DMS53 treated with DMSO at 0.1 percent for 48 hours (cell line): Measurements from ENCODE around the gene CD3D.

Experiments used
- DNase-seq: peaks from one replicate; lab custom pipeline; 2025; ENCODE audit not compliant: unreplicated experiment; lab: John Stamatoyannopoulos, UW

Gene CD3D

GRCh38 chr11:118342503-118343161 is at the start of gene CD3D:
Gene CD3D (minus strand): TSS chr11:118342705. CDS start chr11:118342607, 98 bp downstream.
- no peak for DNase-seq

GRCh38 chr11:118383657-118384056 is 41.2 kb upstream of the CD3D start:
- no peak for DNase-seq

- no peak for DNase-seq
These were observed 40.4 kb upstream of the CD3D start for GRCh38 chr11:118382954-118383353.

GRCh38 chr11:118380571-118380970 is 38.1 kb upstream of the CD3D start:
- no peak for DNase-seq

- no peak for DNase-seq
These were observed 37.0 kb upstream of the CD3D start for GRCh38 chr11:118379497-118379896.

- no peak for DNase-seq
These were observed 33.5 kb upstream of the CD3D start for GRCh38 chr11:118375978-118376377.

GRCh38 chr11:118374729-118375128 is 32.2 kb upstream of the CD3D start:
- DNase-seq: no peak

GRCh38 chr11:118373871-118374270 is 31.4 kb upstream of the CD3D start:
- no peak for DNase-seq

GRCh38 chr11:118373263-118373662 is 30.8 kb upstream of the CD3D start:
- no peak for DNase-seq

GRCh38 chr11:118370774-118371173 is 28.3 kb upstream of the CD3D start:
- DNase-seq: no peak

GRCh38 chr11:118366287-118366686 is 23.8 kb upstream of the CD3D start:
- no peak for DNase-seq

- DNase-seq: no peak
These were observed 22.6 kb upstream of the CD3D start for GRCh38 chr11:118364956-118365615.

- peak; percentile 72 for DNase-seq
These were observed 16.9 kb upstream of the CD3D start, which contains the start of gene UBE4A for GRCh38 chr11:118359295-118359958. Gene UBE4A (plus strand): TSS chr11:118359600. CDS start chr11:118365081, 5,481 bp downstream.

- no peak for DNase-seq
These were observed 15.6 kb upstream of the CD3D start for GRCh38 chr11:118358071-118358470.

GRCh38 chr11:118353084-118353710 is 10.7 kb upstream of the CD3D start:
- no peak for DNase-seq

- DNase-seq: no peak
These were observed 7.0 kb upstream of the CD3D start for GRCh38 chr11:118349475-118349874.

GRCh38 chr11:118343981-118344515 is 1.5 kb upstream of the CD3D start, which contains the start of gene CD3G:
Gene CD3G (plus strand): TSS chr11:118344344. CDS start chr11:118344424, 80 bp downstream.
- DNase-seq: no peak

GRCh38 chr11:118343248-118343647 is 743 bp upstream of the CD3D start:
- no peak for DNase-seq

- DNase-seq: no peak
These were observed 553 bp downstream of the CD3D start for GRCh38 chr11:118341815-118342489.

GRCh38 chr11:118341261-118341660 is 1.2 kb downstream of the CD3D start:
- DNase-seq: no peak

- DNase-seq: no peak
These were observed 2.1 kb downstream of the CD3D start for GRCh38 chr11:118340449-118340848.
